CD4-positive, CD25-positive, alpha-beta regulatory T cell (primary cell): Measurements from ENCODE around the gene TTLL9. TPM values are rescaled to one million over a fixed set of nuclear protein-coding genes. Genes with fewer than 3 reads are reported as not detected.
A peak's percentile ranks its signal among the peaks of the same experiment; 100 is the strongest.

Source experiments
- ATAC-seq, 2 donors: fragments of 150-1000 bp; cut with Tn5 transposase; one replicate each; pipeline ENCODE4 v1.10.0; 2021; ENCODE audit warnings: low read depth in 2 of 2, moderate number of reproducible peaks in 2 of 2, moderate library complexity in 1 of 2
- DNase-seq, 3 donors: peaks; one replicate each; pipeline versions ENCODE4 v3.0.0 to v3.0.0-alpha.2; 2012 to 2022; ENCODE audit warnings: mixed read lengths in 1 of 3
- H3K27ac ChIP-seq: one replicate; pipeline ENCODE4 v1.7.0; 2013; ENCODE audit warnings: mild to moderate bottlenecking, low read length; ENCODE audit not compliant: insufficient read depth, poor library complexity, severe bottlenecking
- H3K27me3 ChIP-seq: one replicate; pipeline ENCODE4 v1.7.0; 2013; ENCODE audit warnings: low read length; ENCODE audit not compliant: control insufficient read depth, insufficient read depth
- H3K36me3 ChIP-seq: one replicate; pipeline ENCODE4 v1.7.0; 2013; ENCODE audit warnings: mild to moderate bottlenecking, low read length, moderate library complexity; ENCODE audit not compliant: control insufficient read depth, insufficient read depth
- H3K4me1 ChIP-seq: 2 replicates; pipeline ENCODE4 v1.7.0; 2013; ENCODE audit warnings: mild to moderate bottlenecking, low read length; ENCODE audit not compliant: insufficient read depth, control insufficient read depth, poor library complexity, severe bottlenecking
- H3K4me3 ChIP-seq: one replicate; pipeline ENCODE4 v1.7.0; 2013; ENCODE audit warnings: low read depth, mild to moderate bottlenecking, low read length, moderate library complexity
- H3K9me3 ChIP-seq, 2 experiments: 1 replicate in 1 of 2; 2 replicates in 1 of 2; pipeline ENCODE4 v1.7.0; 2013; ENCODE audit warnings: low read length in 2 of 2, mild to moderate bottlenecking in 1 of 2, moderate library complexity in 1 of 2; ENCODE audit not compliant: control insufficient read depth in 2 of 2
- H3K27ac Mint-ChIP-seq, 3 donors: one replicate each; pipeline ENCODE4 v1.8.0; 2020 to 2022; ENCODE audit warnings: mild to moderate bottlenecking in 3 of 3, mixed read lengths in 3 of 3, moderate library complexity in 2 of 3
- H3K27me3 Mint-ChIP-seq: one replicate; pipeline ENCODE4 v1.8.0; 2022; ENCODE audit warnings: mild to moderate bottlenecking, mixed read lengths
- H3K36me3 Mint-ChIP-seq: one replicate; pipeline ENCODE4 v1.8.0; 2020; ENCODE audit warnings: mixed read lengths
- H3K4me1 Mint-ChIP-seq, 4 donors: one replicate each; pipeline ENCODE4 v1.8.0; 2020 to 2022; ENCODE audit warnings: mixed read lengths in 4 of 4, mild to moderate bottlenecking in 1 of 4
- H3K4me3 Mint-ChIP-seq, 4 donors: one replicate each; pipeline ENCODE4 v1.8.0; 2020 to 2022; ENCODE audit warnings: mild to moderate bottlenecking in 4 of 4, mixed read lengths in 4 of 4, moderate library complexity in 3 of 4
- H3K9me3 Mint-ChIP-seq, 7 donors: one replicate each; pipeline ENCODE4 v1.8.0; 2020 to 2022; ENCODE audit warnings: mixed read lengths in 7 of 7, mild to moderate bottlenecking in 3 of 7, moderate library complexity in 2 of 7
- polyA plus RNA-seq, 4 donors: library from polyadenylated mRNA; unstranded; fragments of 300-500 nt; fragmentation: Illumina TruSeq; gene quantifications; one replicate each; pipeline ENCODE4 v1.2.3, GENCODE V29; 2021
- total RNA-seq: library from RNA; stranded (reverse); gene quantifications from one replicate; pipeline ENCODE4 v1.2.3, GENCODE V29; 2022

TTLL9 gene
- total and polyA plus RNA-seq, 5 donors from 2014 or later: not detected

DNA sequence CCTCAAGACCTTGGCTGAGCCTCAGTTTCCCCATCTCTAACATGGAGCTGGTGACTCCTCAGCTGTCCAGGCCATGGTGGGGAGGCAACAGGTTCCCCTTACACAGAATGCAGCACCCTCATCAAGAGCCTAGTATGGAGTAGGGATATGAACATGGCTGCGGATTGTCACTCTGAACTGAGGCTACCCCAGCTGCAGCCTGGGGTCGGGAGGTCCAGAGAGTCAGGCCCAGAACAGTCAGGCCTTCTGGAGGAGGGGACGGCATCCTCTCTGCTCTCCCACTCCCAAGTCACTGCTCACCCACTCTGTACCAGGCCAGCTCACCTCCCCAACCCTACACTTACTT is 23.7 kb upstream of the TTLL9 start:
- Mint-ChIP-seq H3K27me3 (peaks cover 15% of the 10 kb centered on the region), H3K36me3 (no peaks in the 10 kb centered on the region), H3K4me3 (no peak overlapping the region), H3K4me1 (peaks cover 0 to 2% (median 0%) of the 10 kb centered on the region in 4 donors), H3K9me3 (peaks cover 0 to 2% (median 0%) of the 10 kb centered on the region in 7 donors), H3K27ac (no peak overlapping the region)
- DNase-seq (no peak), ATAC-seq (no peak)
- Histone ChIP-seq H3K36me3 (no peaks in the 10 kb centered on the region), H3K4me3 (no peak overlapping the region), H3K27ac (no peak overlapping the region), H3K27me3 (no peaks in the 10 kb centered on the region), H3K9me3 (no peaks in the 10 kb centered on the region), H3K4me1 (no peaks in the 10 kb centered on the region)

DNA sequence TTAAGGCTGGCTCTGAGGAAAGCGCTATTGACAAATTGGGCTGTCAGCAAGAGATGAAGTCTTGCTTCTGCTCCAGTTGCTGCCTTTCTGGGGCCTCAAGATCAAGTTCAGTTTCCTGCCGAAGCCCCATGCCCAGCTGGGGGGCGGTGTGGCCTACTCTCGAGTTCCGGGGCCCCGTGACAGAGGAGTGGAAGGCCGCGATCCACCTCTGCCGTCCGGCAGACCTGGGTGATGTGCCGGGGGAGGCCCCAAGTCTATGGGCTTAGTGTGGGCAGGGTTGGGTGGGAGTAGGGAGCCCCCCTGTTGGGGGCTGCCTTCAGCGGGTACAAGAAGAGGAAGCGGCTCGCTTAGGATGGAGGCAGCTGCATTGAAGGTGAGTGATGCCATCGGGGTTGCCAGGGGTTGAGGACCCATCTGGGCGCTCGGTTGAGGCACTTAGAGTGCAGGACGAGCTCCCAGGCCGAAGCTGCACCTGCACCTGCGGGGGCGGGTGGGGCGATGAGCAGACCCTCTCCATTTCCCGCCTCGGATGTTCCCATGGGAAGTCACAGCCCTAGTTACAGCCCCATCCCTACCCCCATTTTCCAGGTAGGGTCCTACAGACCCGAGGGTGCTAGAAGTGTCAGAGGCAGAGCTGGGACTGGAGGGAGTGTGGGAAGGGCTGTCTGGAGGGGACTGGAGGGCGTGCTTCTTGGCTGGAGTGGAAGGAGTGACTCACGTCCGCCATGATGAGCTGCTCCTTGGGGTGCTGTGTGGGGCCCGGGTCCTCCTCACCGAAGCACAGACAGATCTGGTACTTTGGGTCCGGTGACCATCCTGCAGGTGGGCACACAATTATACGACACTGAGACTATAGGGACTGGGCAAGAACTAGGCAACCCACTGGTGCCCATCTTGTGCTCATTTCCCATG is 22.1 kb upstream of the TTLL9 start:
- Mint-ChIP-seq H3K4me3 (no peak overlapping the region), H3K27ac (no peak overlapping the region), H3K27me3 (peaks cover 19% of the 10 kb centered on the region), H3K36me3 (no peaks in the 10 kb centered on the region), H3K9me3 (peaks cover 0 to 2% (median 0%) of the 10 kb centered on the region in 7 donors), H3K4me1 (peaks cover 0 to 2% (median 0%) of the 10 kb centered on the region in 4 donors)
- H3K9me3 ChIP-seq: no peaks in the 10 kb centered on the region
- no peak for ATAC-seq
- H3K27me3 ChIP-seq: no peaks in the 10 kb centered on the region
- no peak for DNase-seq
- H3K36me3 ChIP-seq: no peaks in the 10 kb centered on the region
- H3K4me3 ChIP-seq: no peak overlapping the region
- H3K27ac ChIP-seq: no peak overlapping the region
- H3K4me1 ChIP-seq: no peaks in the 10 kb centered on the region

DNA sequence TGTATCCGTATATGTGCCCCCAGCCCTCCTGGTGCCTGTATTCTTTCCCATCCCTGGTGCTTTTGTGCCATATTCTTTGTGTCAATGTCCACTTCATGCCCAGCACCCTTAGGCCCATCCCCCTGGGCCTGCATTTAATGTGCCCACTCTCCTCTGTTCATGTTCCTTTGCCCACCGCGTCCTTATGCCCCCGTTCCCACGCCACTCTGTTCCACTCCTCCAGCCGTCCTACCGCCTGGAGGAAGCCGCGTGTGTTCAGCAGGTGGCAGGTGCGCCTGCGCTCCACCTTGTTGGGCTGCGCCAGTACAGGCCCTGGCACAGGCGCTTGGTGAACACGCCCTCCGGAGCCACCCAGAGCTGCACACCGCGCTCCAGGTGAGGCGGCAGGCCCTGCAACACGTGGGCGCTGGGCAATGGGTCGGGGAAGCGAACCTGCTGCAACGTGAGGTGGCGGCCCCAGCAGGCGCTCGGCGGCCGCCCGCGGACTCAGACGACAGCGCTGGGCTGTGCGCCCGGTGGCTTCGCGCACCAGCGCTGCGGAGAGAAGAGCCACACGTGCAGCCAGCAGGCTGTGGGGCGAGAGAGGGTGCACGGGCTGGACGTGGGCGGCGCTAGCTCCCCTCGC is 21.0 kb upstream of the TTLL9 start:
- Histone ChIP-seq H3K9me3 (no peaks in the 10 kb centered on the region), H3K36me3 (no peaks in the 10 kb centered on the region), H3K27ac (no peak overlapping the region), H3K27me3 (peaks cover 4% of the 10 kb centered on the region), H3K4me1 (no peaks in the 10 kb centered on the region), H3K4me3 (no peak overlapping the region)
- Mint-ChIP-seq H3K36me3 (no peaks in the 10 kb centered on the region), H3K4me3 (no peak overlapping the region), H3K4me1 (peaks cover 0 to 2% (median 0%) of the 10 kb centered on the region in 4 donors), H3K27me3 (peaks cover 19% of the 10 kb centered on the region), H3K27ac (no peak overlapping the region), H3K9me3 (peaks cover 0 to 2% (median 0%) of the 10 kb centered on the region in 7 donors)
- no peak for DNase-seq
- no peak for ATAC-seq

DNA sequence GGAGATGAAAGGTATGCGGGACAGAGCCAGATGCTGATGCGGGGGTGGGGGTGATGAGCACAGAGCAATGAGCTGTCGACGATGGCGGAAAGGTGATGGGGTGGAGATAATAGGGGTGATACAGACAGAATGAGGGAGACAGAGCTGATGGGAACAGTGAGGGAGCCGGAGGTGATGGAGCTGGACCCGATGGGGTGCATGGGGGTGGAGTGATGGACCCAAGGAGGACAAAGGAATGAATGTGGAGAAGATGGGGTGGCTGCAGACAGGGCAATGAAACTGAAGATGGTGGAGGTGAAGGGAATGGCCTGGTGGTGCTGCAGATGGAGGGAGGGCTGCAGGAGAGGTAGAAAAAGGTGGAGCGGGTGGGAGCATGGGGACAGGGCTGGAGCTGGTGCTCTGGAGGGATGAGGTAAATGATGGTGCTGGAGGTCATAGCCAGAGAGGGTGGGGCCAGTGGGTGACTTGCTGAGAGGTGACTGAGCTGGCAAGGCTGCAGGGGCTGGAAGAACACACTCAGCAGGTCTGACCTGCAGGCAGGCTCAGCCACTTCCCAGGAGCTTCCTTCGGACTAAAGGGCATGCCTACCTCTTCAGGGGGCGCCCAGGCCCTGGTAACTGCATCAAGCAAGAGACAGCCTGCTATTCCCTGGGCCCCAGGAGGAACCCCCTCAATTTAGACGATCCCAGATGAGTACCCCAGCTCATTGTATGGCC is 19.0 kb upstream of the TTLL9 start:
- Histone ChIP-seq H3K27ac (no peak overlapping the region), H3K9me3 (no peaks in the 10 kb centered on the region), H3K4me3 (no peak overlapping the region), H3K36me3 (no peaks in the 10 kb centered on the region), H3K4me1 (no peaks in the 10 kb centered on the region), H3K27me3 (peaks cover 11% of the 10 kb centered on the region)
- DNase-seq (no peak), ATAC-seq (no peak)
- H3K27ac Mint-ChIP-seq: peak overlapping the region in 1 of 3 donors; percentile 53
- H3K27me3 Mint-ChIP-seq: peaks cover 19% of the 10 kb centered on the region
- no peaks in the 10 kb centered on the region for H3K36me3 Mint-ChIP-seq
- H3K9me3 Mint-ChIP-seq: peaks cover 0 to 2% (median 0%) of the 10 kb centered on the region in 7 donors
- no peak overlapping the region for H3K4me3 Mint-ChIP-seq
- peaks cover 0 to 2% (median 0%) of the 10 kb centered on the region in 4 donors for H3K4me1 Mint-ChIP-seq

DNA sequence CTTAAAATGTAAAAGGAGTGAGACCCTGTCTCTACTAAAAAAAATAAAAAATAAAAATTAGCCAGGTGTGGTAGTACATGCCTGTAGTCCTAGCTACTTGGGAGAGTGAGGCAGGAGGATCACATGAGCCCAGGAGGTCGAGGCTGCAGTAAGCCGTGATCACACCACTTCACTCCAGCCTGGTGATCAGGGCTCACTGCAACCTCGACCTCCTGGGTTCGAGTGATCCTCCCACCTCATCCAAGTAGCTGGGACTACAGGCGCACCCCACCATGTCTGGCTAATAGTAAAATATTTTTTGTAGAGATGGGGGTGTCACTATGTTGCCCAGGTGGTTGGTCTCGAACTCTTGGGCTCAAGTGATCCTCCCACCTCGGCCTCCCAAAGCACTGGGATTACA is 17.0 kb upstream of the TTLL9 start:
- no peak for ATAC-seq

DNA sequence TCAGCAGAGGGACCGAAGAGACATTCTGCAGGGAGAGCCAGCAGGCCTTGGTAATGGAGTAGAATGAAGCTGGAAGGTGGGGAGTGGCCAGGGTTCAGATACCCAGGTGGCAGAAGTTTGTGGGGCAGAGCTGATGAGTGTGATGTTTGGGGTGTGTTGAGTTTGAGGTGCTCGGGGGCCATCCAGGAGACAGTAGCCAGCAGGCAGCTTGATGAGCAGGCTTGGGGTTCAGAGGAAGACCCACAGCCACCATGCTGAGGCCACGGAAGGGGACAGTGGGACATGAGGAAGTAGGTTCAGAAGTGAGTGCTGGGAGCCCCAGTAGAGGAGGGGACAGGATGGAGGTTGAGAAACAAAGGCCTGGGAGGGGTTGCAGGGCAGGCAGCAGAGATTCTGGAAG is 13.9 kb upstream of the TTLL9 start:
- Mint-ChIP-seq H3K4me3 (no peak overlapping the region), H3K27me3 (peaks cover 34% of the 10 kb centered on the region), H3K4me1 (peaks cover 0 to 8% (median 0%) of the 10 kb centered on the region in 4 donors), H3K27ac (no peak overlapping the region), H3K36me3 (no peaks in the 10 kb centered on the region), H3K9me3 (peaks cover 0 to 2% (median 0%) of the 10 kb centered on the region in 7 donors)
- peaks cover 21% of the 10 kb centered on the region for H3K27me3 ChIP-seq
- no peak overlapping the region for H3K4me3 ChIP-seq
- H3K9me3 ChIP-seq: no peaks in the 10 kb centered on the region
- no peak for ATAC-seq
- no peak for DNase-seq
- peaks cover 13% of the 10 kb centered on the region for H3K4me1 ChIP-seq
- H3K36me3 ChIP-seq: no peaks in the 10 kb centered on the region
- no peak overlapping the region for H3K27ac ChIP-seq

More for the DNA sequence above, 17.0 kb upstream of the TTLL9 start:
- Histone ChIP-seq H3K9me3 (no peaks in the 10 kb centered on the region), H3K27ac (no peak overlapping the region), H3K36me3 (no peaks in the 10 kb centered on the region), H3K4me3 (no peak overlapping the region), H3K4me1 (no peaks in the 10 kb centered on the region), H3K27me3 (peaks cover 11% of the 10 kb centered on the region)
- H3K36me3 Mint-ChIP-seq: no peaks in the 10 kb centered on the region
- no peak for DNase-seq
- peaks cover 0 to 4% (median 0%) of the 10 kb centered on the region in 7 donors for H3K9me3 Mint-ChIP-seq
- H3K27me3 Mint-ChIP-seq: peaks cover 20% of the 10 kb centered on the region
- no peak overlapping the region for H3K27ac Mint-ChIP-seq
- H3K4me3 Mint-ChIP-seq: no peak overlapping the region
- H3K4me1 Mint-ChIP-seq: no peaks in the 10 kb centered on the region

DNA sequence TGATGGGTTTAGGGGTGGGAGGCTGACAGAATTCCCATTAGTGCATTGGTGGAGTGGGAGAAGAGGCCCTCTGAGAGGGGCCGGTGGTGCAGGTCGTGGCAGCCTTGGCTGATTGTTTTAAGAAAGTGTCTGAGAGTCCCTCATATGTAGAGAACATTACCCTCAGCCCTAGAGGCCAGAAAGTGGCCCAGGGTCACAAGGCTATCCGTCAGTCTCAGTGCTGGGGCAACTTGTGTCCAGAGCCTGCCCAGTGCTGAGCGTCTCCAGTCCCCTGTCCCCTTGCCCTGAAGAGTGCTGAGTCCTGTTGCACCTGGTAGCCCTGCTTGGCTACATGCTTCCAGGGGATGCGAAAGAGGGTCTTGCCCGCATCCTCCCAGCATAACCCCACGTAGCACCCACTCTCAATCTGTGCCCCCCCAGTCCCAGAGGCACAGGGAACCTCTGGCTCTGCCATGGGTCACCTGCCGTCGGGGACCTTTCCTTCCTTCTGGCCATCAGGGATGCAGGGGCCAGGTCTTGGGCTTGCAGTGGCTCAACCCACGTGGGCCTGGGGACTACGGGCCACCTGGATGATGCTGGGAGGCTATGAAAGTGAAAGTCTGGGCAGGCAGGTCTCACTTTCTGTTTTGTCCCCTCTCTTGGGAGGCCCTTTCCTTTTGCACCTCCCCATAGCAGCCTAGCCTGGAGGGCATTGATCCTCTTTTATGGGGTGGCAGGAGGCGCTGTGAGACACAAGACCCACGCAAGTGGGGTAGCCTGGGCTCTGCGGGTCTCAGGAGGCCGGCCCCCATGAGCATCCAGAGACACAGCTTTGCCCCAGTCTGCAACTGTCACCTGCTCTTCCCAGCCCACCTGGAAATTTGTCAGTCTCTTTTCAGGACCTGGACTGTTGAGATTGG is 12.3 kb upstream of the TTLL9 start:
- no peak overlapping the region for H3K27ac ChIP-seq
- Mint-ChIP-seq H3K36me3 (no peaks in the 10 kb centered on the region), H3K27me3 (peaks cover 38% of the 10 kb centered on the region), H3K4me3 (peak overlapping the region in 1 of 4 donors; percentile 33), H3K27ac (peak overlapping the region in 1 of 3 donors; percentile 46), H3K9me3 (peaks cover 0 to 2% (median 0%) of the 10 kb centered on the region in 7 donors), H3K4me1 (peaks cover 0 to 19% (median 2%) of the 10 kb centered on the region in 4 donors)
- no peak overlapping the region for H3K4me3 ChIP-seq
- ATAC-seq (no peak), DNase-seq (peak in 1 of 3 donors; percentile 26)
- no peaks in the 10 kb centered on the region for H3K36me3 ChIP-seq
- H3K27me3 ChIP-seq: peaks cover 21% of the 10 kb centered on the region
- peaks cover 13% of the 10 kb centered on the region for H3K4me1 ChIP-seq
- no peaks in the 10 kb centered on the region for H3K9me3 ChIP-seq
